H1 (cell line): ENCODE results near the gene MYRIP. TPM values are rescaled to one million over a fixed set of nuclear protein-coding genes. Genes with fewer than 3 reads are reported as not detected.

Experiments
- CBX8 ChIP-seq: fragments of 300-800, 300-1000 bp; sonication (generic); IDR thresholded peaks from 2 replicates; pipeline ENCODE4 v1.7.1; 2016; ENCODE audit warnings: low read depth, low read length, borderline replicate concordance
- RBBP5 ChIP-seq: IDR thresholded peaks from 2 replicates; pipeline ENCODE4 v1.7.1; 2012; ENCODE audit warnings: low read depth, mild to moderate bottlenecking, inconsistent platforms, low read length, moderate library complexity, borderline replicate concordance
- polyA plus RNA-seq, 7 experiments: library from polyadenylated mRNA; depleted of rRNA in 3 of 7; stranded (reverse) in 5 of 7; unstranded in 2 of 7; fragments of >200 nt in 5 of 7; fragments of 200-250 nt in 2 of 7; gene quantifications; 1 replicate in 5 of 7; 2 replicates in 1 of 7; 4 replicates in 1 of 7; pipeline versions ENCODE4 v1.2.1 to v1.2.3, GENCODE V29; 2011 to 2013; ENCODE audit warnings: missing spikeins in 2 of 7, mixed read lengths in 2 of 7
- total RNA-seq: library from RNA; stranded (reverse); fragmentation: NEBNext Ultra II Directional; extraction: Animal tissue kit (Norgen Biotek cat#: 25700); gene quantifications from 2 replicates; pipeline ENCODE4 v1.2.1, GENCODE V29; 2021

MYRIP gene
- total and polyA plus RNA-seq, 2 of the 8 experiments (the other 6 are each of a cell fraction or from before 2014, with no cell fraction given): 0.54 to 4.3 TPM

- no peak for TF ChIP-seq RBBP5
- no peak for TF ChIP-seq CBX8
Measured at GRCh38 chr3:40098261-40098759, 288.9 kb downstream of the MYRIP start (continued).
